Measurements from ENCODE around the gene FOS.

FOS gene

DNA sequence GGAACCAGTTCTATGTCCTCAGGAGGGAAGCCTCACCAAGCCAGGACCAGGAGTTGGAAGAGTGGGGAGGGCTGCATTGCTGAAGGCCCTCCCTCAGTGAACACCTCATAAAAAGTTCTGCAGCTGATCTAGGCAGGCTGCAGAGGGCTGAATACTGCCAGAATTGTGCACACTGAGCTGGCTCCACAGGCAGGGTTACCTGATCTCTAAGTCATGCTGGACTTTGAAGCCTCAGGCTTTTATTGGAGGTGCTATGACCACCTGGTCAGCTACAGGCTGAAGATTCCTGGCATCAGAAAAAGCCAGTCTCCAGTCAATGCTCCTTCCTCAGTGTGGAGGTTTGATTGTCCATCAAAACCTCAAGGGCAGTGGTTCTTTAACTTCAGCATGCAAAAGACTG lies 39.7 kb downstream of the FOS start:
- no peak for DNase-seq (ENCODE audit: low spot score)

GRCh38 chr14:75319021-75319420 lies 40.4 kb downstream of the FOS start:
- no peak for DNase-seq (ENCODE audit: low spot score)

DNA sequence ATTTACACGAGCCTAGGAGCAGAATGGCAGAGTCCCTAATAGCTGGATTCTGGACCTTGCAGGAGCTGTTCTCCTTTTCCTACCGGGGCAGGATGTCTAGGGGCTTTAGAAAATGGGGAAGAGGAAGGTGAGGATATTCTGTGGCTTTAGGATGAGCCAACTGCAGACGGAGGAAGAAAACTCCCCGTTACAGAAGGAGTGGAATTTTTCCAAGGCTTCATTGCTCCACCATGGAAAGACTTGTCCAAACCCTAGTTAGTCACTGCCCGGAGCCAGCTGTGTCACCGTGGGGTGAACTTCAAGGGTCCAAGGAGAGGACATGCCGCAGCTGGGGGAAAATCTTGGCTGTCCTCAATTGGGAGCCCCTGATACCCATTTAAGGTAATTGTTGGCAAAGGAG lies 41.6 kb downstream of the FOS start:
- no peak for DNase-seq (ENCODE audit: low spot score)

GRCh38 chr14:75322746-75323145 lies 44.1 kb downstream of the FOS start:
- DNase-seq (ENCODE audit: low spot score): no peak

- DNase-seq (ENCODE audit: low spot score): no peak
Measured at GRCh38 chr14:75323571-75323970, 44.9 kb downstream of the FOS start.

- no peak for DNase-seq (ENCODE audit: low spot score)
Measured at GRCh38 chr14:75328558-75329155, 50.0 kb downstream of the FOS start.

DNA sequence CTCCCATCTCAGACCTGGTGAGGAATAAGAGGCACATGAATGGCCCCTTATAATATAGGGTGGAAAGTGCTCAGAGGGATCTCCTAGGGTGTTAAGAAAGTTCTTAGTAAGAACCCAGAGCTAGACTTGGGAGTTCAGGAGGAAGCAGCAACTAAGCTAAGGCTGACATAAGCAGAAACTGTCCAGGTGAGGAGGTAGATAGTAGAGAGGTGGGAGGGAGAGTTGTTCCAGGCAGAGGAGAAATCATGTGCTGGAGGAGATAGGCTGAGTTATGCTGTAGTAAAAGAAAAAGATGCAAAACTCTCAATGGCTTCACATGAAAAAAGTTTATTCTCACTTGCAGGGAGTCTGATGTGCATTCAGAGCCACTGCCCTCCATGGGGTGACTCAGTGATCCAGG lies 50.7 kb downstream of the FOS start:
- no peak for DNase-seq (ENCODE audit: low spot score)

GRCh38 chr14:75331471-75331870 lies 52.8 kb downstream of the FOS start:
- DNase-seq (ENCODE audit: low spot score): no peak
